Endothelial cell of umbilical vein (primary cell): ENCODE data around the gene NFATC1. TPM values are rescaled to one million over a fixed set of nuclear protein-coding genes. Genes with fewer than 3 reads are reported as not detected.

Experiments used
- BruUV-seq: library from RNA; stranded (reverse); fragments of 400-500 nt; replicated peaks from 2 replicates; lab custom pipeline; 2021; lab: Mats Ljungman, UMichigan
- CTCF ChIA-PET: fragments of 300-600, 350-600 bp; sonication (Branson Sonifier 250); formaldehyde crosslinking; loops from one replicate; lab custom pipeline; 2021; ENCODE audit warnings: antibody characterized with exemption, inconsistent platforms; lab: Charles Lee
- POLR2A ChIA-PET: fragments of 300-600, 350-600 bp; sonication (Branson Sonifier 250); formaldehyde crosslinking; loops from one replicate; lab custom pipeline; 2021; ENCODE audit warnings: antibody characterized with exemption, inconsistent platforms; lab: Charles Lee
- DNase-seq: peaks from one replicate; pipeline ENCODE4 v3.0.0-alpha.2; 2011; ENCODE audit warnings: low read depth, low spot score
- FAIRE-seq: peaks from 2 replicates; lab custom pipeline; 2011; peaks lifted over from hg19 to GRCh38; lab: Jason Lieb, UNC
- H2AFZ ChIP-seq: 2 replicates; pipeline ENCODE4 v1.6.0; 2012; ENCODE audit warnings: low read depth, low read length, control low read depth, inconsistent platforms
- H3K27ac ChIP-seq: 2 replicates; pipeline ENCODE4 v1.5.1; 2011; ENCODE audit warnings: low read depth, mild to moderate bottlenecking, control low read depth, low read length, moderate library complexity; ENCODE audit not compliant: insufficient read depth
- H3K27me3 ChIP-seq, 2 experiments: 2 replicates each; pipeline versions ENCODE4 v1.6.0 to v1.6.1; 2011; ENCODE audit warnings: low read length in 2 of 2, mixed read lengths in 1 of 2; ENCODE audit not compliant: control insufficient read depth in 2 of 2, insufficient read depth in 2 of 2
- H3K36me3 ChIP-seq, 2 experiments: 2 replicates in 1 of 2; 3 replicates in 1 of 2; pipeline ENCODE4 v1.5.1; 2011; ENCODE audit warnings: low read length in 2 of 2, mild to moderate bottlenecking in 1 of 2, moderate library complexity in 1 of 2; ENCODE audit not compliant: control insufficient read depth in 2 of 2, insufficient read depth in 2 of 2; ENCODE audit errors: extremely low read depth in 1 of 2
- H3K4me1 ChIP-seq: 3 replicates; pipeline ENCODE4 v1.5.1; 2011; ENCODE audit warnings: mild to moderate bottlenecking, low read length; ENCODE audit not compliant: control insufficient read depth, insufficient read depth; ENCODE audit errors: extremely low read depth
- H3K4me2 ChIP-seq: 2 replicates; pipeline ENCODE4 v1.6.1; 2011; ENCODE audit warnings: low read length, control low read depth, mixed read lengths; ENCODE audit not compliant: insufficient read depth
- H3K4me3 ChIP-seq, 3 experiments: fragments of 200-600 bp in 1 of 3; sonication (generic), shearing (Covaris generic) in 1 of 3; replicated peaks in 1 of 3; 2 replicates each; pipeline ENCODE4 v1.5.1; 2011 to 2016; ENCODE audit warnings: control low read depth in 3 of 3, low read length in 3 of 3, mild to moderate bottlenecking in 2 of 3, inconsistent platforms in 1 of 3, low read depth in 1 of 3, moderate library complexity in 1 of 3; ENCODE audit not compliant: insufficient read depth in 1 of 3
- H3K79me2 ChIP-seq: 2 replicates; pipeline ENCODE4 v1.6.0; 2012; ENCODE audit warnings: low read length, inconsistent platforms; ENCODE audit not compliant: control insufficient read depth, insufficient read depth
- H3K9ac ChIP-seq: replicated peaks from 2 replicates; pipeline ENCODE3; 2011; ENCODE audit warnings: low read length, control low read depth; ENCODE audit not compliant: insufficient read depth; ENCODE audit errors: extremely low read depth
- H3K9me1 ChIP-seq: replicated peaks from 3 replicates; pipeline ENCODE4 v1.6.0; 2011; ENCODE audit warnings: mild to moderate bottlenecking, low read length; ENCODE audit not compliant: control insufficient read depth, insufficient read depth; ENCODE audit errors: extremely low read depth
- H3K9me3 ChIP-seq: replicated peaks from 2 replicates; pipeline ENCODE4 v1.5.1; 2012; ENCODE audit warnings: low read length, inconsistent platforms; ENCODE audit not compliant: control insufficient read depth, insufficient read depth
- H4K20me1 ChIP-seq: replicated peaks from 2 replicates; pipeline ENCODE3; 2011; ENCODE audit warnings: mild to moderate bottlenecking, low read length; ENCODE audit not compliant: control insufficient read depth, insufficient read depth; ENCODE audit errors: extremely low read depth
- EZH2 ChIP-seq: IDR thresholded peaks from 2 replicates; pipeline ENCODE4 v1.6.1; 2012; ENCODE audit warnings: borderline replicate concordance, low read depth, mild to moderate bottlenecking, moderate library complexity, low read length, inconsistent platforms; ENCODE audit not compliant: severe bottlenecking
- FOS ChIP-seq: IDR thresholded peaks from 2 replicates; pipeline ENCODE4 v1.6.1; 2011; ENCODE audit warnings: mild to moderate bottlenecking, low read length, moderate library complexity, borderline replicate concordance; ENCODE audit not compliant: insufficient read depth
- GATA2 ChIP-seq: IDR thresholded peaks from 2 replicates; pipeline ENCODE4 v1.7.0; 2011; ENCODE audit warnings: low read depth, mild to moderate bottlenecking, moderate library complexity, mixed read lengths, low read length; ENCODE audit not compliant: insufficient read length, insufficient read depth
- JUN ChIP-seq: IDR thresholded peaks from 2 replicates; pipeline ENCODE4 v1.6.1; 2011; ENCODE audit warnings: borderline replicate concordance, low read depth; ENCODE audit not compliant: insufficient read length, insufficient read depth
- MAX ChIP-seq: IDR thresholded peaks from 2 replicates; pipeline ENCODE4 v1.6.1; 2011; ENCODE audit not compliant: insufficient read depth, insufficient read length
- MYC ChIP-seq: IDR thresholded peaks from one replicate; pipeline ENCODE4 v1.6.1; 2011; ENCODE audit warnings: mild to moderate bottlenecking, low read depth, low read length
- POLR2A ChIP-seq: IDR thresholded peaks from 2 replicates; pipeline ENCODE4 v1.6.1; 2012; ENCODE audit warnings: low read depth, mild to moderate bottlenecking, control low read depth, low read length
- POLR2AphosphoS5 ChIP-seq: IDR thresholded peaks from 2 replicates; pipeline ENCODE4 v1.6.1; 2012; ENCODE audit warnings: low read depth, mild to moderate bottlenecking, control low read depth, low read length, moderate library complexity; ENCODE audit not compliant: insufficient read depth
- dilution Hi-C: fragments of 300-500 bp; cut with MboI; formaldehyde crosslinking; loops from one replicate; pipeline ENCODE4 v1.15.0; 2019; ENCODE audit warnings: low sequenced_read_pairs; ENCODE audit not compliant: extremely low pct_ligation_motif_present
- intact Hi-C: fragments of 100-400 bp; cut with micrococcal nuclease; formaldehyde crosslinking; loops from one replicate; pipeline ENCODE4 v1.10.0; 2022
- polyA plus RNA-seq, 4 experiments: library from polyadenylated mRNA; depleted of rRNA in 3 of 4; stranded (reverse) in 3 of 4; unstranded in 1 of 4; fragments of >200 nt; gene quantifications; 2 replicates each; pipeline versions ENCODE4 v1.2.1 to v1.2.3, GENCODE V29; 2011 to 2012; ENCODE audit warnings: missing spikeins in 1 of 4
- total RNA-seq: library from RNA; stranded (reverse); gene quantifications from 2 replicates; pipeline ENCODE4 v1.2.3, GENCODE V29; 2021
- TF ChIP-seq, protein P1 (sequence below), 2 donors: IDR thresholded peaks; 1 replicate in 1 of 2; 2 replicates in 1 of 2; pipeline ENCODE4 v1.5.1; 2011; ENCODE audit warnings: low read length in 2 of 2, mild to moderate bottlenecking in 2 of 2, moderate library complexity in 2 of 2, control low read depth in 1 of 2, inconsistent platforms in 1 of 2, low read depth in 1 of 2; ENCODE audit not compliant: insufficient read depth in 1 of 2; ENCODE audit errors: extremely low read depth in 1 of 2

NFATC1 gene
- total and polyA plus RNA-seq, 2 donors (not counting 3 experiments of a cell fraction or from before 2014, with no cell fraction given) = 11.1 to 30.0 TPM

DNA sequence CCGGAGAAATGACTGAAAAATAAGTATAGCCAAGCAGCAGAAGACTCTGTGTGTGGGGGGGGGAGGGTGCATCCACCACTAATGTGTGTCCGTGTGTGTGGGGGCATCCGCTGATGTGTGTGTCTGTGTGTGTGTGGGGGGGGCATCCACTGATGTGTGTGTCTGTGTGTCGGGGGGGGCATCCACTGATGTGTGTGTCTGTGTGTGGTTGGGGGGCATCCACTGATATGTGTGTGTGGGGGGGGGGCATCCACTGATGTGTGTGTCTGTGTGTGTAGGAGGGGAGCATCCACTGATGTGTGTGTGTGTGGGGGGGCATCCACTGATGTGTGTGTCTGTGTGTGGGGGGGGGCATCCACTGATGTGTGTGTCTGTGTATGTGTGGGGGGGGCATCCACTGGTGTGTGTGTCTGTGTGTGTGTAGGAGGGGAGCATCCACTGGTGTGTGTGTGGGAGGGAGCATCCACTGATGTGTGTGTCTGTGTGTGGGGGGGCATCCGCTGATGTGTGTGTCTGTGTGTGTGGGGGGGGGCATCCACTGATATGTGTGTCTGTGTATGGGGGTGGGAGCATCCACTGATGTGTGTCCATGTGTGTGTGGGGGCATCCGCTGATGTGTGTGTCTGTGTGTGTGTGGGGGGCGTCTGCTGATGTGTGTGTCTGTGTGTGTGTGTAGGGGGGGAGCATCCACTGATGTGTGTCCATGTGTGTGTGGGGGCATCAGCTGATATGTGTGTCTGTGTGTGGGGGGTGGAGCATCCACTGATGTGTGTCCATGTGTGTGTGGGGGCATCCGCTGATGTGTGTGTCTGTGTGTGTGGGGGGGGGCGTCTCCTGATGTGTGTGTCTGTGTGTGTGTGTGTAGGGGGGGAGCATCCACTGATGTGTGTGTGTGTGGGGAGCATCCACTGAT lies 125.0 kb downstream of the NFATC1 start:
- Histone ChIP-seq H3K4me1 (peaks cover 4% of the 10 kb centered on the region), H3K27me3 (no peaks in the 10 kb centered on the region), H3K9me3 (no peaks in the 10 kb centered on the region), H3K27ac (no peak overlapping the region), H3K9ac (no peak overlapping the region), H3K36me3 (no peaks in the 10 kb centered on the region), H2AFZ (no peak overlapping the region), H4K20me1 (no peaks in the 10 kb centered on the region), H3K4me2 (no peak overlapping the region), H3K4me3 (no peak overlapping the region), H3K79me2 (no peaks in the 10 kb centered on the region), H3K9me1 (no peaks in the 10 kb centered on the region)
- DNase-seq (no peak), FAIRE-seq (no peak)
- dilution Hi-C loops (no loop called here), intact Hi-C loops (no loop called here)
- no TSS peak for BruUV-seq
- ChIA-PET CTCF (no interaction called here), POLR2A (no interaction called here)
- TF ChIP-seq FOS (no peak), GATA2 (no peak), EZH2 (no peak), POLR2A (no peak), JUN (no peak), MAX (no peak), MYC (no peak), POLR2AphosphoS5 (no peak)
- TF ChIP-seq, protein P1, sequence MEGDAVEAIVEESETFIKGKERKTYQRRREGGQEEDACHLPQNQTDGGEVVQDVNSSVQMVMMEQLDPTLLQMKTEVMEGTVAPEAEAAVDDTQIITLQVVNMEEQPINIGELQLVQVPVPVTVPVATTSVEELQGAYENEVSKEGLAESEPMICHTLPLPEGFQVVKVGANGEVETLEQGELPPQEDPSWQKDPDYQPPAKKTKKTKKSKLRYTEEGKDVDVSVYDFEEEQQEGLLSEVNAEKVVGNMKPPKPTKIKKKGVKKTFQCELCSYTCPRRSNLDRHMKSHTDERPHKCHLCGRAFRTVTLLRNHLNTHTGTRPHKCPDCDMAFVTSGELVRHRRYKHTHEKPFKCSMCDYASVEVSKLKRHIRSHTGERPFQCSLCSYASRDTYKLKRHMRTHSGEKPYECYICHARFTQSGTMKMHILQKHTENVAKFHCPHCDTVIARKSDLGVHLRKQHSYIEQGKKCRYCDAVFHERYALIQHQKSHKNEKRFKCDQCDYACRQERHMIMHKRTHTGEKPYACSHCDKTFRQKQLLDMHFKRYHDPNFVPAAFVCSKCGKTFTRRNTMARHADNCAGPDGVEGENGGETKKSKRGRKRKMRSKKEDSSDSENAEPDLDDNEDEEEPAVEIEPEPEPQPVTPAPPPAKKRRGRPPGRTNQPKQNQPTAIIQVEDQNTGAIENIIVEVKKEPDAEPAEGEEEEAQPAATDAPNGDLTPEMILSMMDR (IDR thresholded peaks at IDR 0.05; ENCODE audit: extremely low read depth in 1 of 2, insufficient read depth in 1 of 2, low read depth in 1 of 2, low read length in 2 of 2) = no peak
